OCI-LY1 (cell line): ENCODE results near the gene HOXD9.

Source experiments
- CTCF ChIP-seq: fragments of 200-600 bp; sonication (generic), shearing (Covaris generic); IDR thresholded peaks from 2 replicates; pipeline ENCODE4 v1.5.1; 2017; ENCODE audit warnings: mild to moderate bottlenecking, antibody characterized with exemption, low read length, moderate library complexity, mixed read lengths
- EZH2 ChIP-seq: fragments of 200-600 bp; sonication (generic), shearing (Covaris generic); IDR thresholded peaks from 2 replicates; pipeline ENCODE4 v1.8.0; 2017; ENCODE audit warnings: borderline replicate concordance, mixed run types, mild to moderate bottlenecking, antibody characterized with exemption, low read length, moderate library complexity, mixed read lengths

DNA sequence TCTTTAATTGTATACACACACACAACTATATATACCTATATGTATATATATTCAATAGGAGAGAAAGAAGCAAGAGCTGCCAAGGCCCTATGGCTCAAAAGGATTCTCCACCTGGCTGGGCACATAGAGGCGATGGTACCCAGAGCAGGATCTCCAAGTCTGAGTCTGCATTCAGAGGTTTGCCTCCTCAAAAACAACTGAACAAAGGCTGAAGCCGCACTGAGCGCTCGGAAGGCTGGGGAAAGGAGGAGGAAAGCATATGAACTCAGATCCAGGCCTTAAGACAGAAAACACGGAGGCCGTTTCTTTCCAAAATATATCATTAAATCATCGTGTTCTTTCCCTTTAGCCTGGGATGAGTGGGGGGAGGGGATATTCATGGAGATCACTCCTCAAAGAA is 19.3 kb upstream of the HOXD9 start:
- TF ChIP-seq CTCF: no peak
- TF ChIP-seq EZH2: no peak
